Jurkat, Clone E6-1 (cell line): Measurements from ENCODE around the gene CCAR1.
"Not testable (repeated sequence)": the region's sequence is repeated elsewhere in the genome, so short reads cannot be mapped to it uniquely, and the experiment has no call there.

Source experiments
- DNase-seq: peaks from one replicate; pipeline ENCODE4 v3.0.0-alpha.2; 2011; ENCODE audit warnings: low read depth, low spot score
- H3K4me3 ChIP-seq: 2 replicates; pipeline ENCODE4 v1.5.1; 2011; ENCODE audit warnings: mild to moderate bottlenecking, low read length, control low read depth, moderate library complexity

The CCAR1 gene

DNA sequence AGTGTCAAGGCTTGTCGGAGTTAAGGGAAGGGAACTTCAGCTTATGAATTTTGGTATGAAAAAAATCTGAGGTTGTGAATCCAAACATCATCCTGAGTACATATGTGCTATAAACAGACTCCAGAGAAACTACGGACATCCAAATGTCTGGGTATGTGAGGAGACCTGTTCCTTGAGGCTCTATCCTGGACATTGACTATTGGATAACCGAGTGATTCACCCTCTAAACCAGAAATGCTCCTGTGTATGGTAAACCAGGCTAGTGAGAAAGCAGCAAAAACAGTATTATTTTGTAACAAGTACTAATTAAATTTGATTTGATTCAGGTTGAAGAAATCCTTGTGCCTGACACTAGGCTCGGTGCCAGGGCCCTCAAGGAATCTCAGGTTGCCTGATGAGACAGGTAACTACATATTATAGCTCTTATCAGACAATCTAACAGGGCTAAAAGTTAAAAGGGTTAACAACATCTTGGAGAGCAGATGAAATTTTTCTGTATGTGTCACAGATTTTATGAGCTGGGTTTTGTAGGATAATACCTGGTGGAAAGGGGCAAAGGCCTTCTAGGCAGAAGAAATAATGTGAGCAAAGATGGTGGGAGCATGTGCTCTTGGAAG is 95.9 kb downstream of the CCAR1 start:
- H3K4me3 ChIP-seq = no peak overlapping the region

DNA sequence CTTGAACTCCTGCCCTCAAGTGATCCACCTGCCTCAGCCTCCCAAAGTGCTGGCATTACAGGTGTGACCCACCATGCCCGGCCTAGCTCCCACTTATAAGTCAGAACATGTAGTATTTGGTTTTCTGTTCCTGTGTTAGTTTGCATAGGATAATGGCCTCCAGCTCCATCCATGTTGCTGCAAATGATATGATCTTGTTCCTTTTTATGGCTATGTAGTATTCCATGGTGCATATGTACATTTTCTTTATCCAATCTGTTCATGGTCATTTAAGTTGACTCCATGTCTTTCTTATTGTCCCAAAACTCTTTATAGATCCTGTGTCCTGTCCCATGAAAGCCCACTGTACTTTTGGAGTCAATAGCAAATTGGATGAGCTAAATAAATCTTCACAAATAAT is 99.3 kb downstream of the CCAR1 start:
- H3K4me3 ChIP-seq, DNase-seq: not testable (repeated sequence)

More for the DNA sequence above, 95.9 kb downstream of the CCAR1 start:
- DNase-seq = no peak

- not testable (repeated sequence) for DNase-seq, H3K4me3 ChIP-seq
Observed at GRCh38 chr10:68822626-68823025, 101.6 kb downstream of the CCAR1 start.

- H3K4me3 ChIP-seq = peak within 1 kb of the TSS; percentile 70
- peak; percentile 57 for DNase-seq
Observed at GRCh38 chr10:68826764-68827591, 105.9 kb downstream of the CCAR1 start, which contains the start of gene STOX1. Gene STOX1, plus strand, starts transcription at chr10:68827531. Its CDS starts 93 bp downstream, at chr10:68827624.

- peak overlapping the region; percentile 70; the same call in 1 of the 2 replicates for H3K4me3 ChIP-seq
- not testable (repeated sequence) for DNase-seq
Observed at GRCh38 chr10:68827592-68827959, 106.5 kb downstream of the CCAR1 start.

GRCh38 chr10:68828083-68828601 is 107.1 kb downstream of the CCAR1 start:
- DNase-seq = not testable (repeated sequence)
- peak overlapping the region; percentile 58 for H3K4me3 ChIP-seq

DNA sequence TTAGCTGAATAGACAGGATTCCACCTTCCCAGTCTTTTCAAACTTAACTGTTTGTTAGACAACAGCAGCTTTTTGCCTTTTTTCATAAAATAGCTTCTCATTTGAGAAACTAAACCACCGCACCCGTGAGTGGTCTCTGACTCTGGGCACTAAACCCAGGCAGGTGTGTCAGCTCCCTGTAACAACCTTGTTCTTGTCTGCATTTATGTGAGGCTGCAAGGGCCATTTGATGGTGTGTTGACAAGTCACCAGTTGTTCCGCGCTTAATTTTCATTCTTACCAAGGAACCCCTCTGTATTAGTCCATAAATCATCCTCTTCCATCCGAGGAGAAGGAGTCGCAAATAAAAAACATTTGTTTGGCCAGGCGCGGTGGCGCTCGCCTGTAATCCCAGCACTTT is 107.8 kb downstream of the CCAR1 start:
- DNase-seq = no peak
- peak overlapping the region; percentile 58 for H3K4me3 ChIP-seq

DNA sequence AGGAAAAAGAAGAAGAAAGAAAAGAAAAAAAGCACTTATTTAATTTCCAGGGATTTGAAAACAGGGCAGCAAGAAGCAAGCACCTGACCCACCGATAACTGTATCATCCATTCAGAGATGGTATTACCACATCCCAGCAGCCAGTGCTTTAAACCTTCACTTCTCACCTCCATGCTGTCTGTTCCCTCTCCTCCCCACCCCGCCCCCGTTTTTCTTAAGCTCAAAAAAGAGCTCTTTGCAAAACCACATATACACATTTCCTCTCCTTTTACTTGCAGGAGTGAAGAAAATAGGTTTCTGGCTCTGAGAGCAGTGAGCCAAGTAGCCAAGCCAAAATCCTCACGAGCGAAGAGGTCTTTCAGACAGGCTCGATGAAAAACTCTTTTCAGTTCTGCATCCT is 108.5 kb downstream of the CCAR1 start:
- peak; percentile 38 for DNase-seq

DNA sequence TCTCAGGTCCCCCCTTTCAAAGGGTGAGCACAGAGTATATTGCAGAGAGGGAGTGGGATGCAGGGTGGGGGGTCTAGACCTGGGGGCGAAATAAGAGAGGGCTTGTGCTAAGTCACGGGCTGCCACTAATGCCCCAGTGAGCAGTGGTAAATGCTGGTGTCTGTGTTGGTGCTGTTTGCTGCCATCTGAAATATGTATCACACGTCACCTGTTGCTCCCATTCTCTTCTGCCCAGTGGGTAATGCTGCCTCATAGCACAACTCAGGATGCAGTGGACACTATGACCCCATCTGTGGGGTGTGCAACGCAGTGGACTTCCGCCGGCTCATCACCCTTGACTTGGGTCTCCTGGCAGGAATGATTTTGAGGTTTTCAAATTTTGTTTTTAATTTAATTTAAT is 108.9 kb downstream of the CCAR1 start:
- DNase-seq = no peak
- no peak overlapping the region for H3K4me3 ChIP-seq

More for the DNA sequence above, 108.5 kb downstream of the CCAR1 start:
- no peak overlapping the region for H3K4me3 ChIP-seq

DNA sequence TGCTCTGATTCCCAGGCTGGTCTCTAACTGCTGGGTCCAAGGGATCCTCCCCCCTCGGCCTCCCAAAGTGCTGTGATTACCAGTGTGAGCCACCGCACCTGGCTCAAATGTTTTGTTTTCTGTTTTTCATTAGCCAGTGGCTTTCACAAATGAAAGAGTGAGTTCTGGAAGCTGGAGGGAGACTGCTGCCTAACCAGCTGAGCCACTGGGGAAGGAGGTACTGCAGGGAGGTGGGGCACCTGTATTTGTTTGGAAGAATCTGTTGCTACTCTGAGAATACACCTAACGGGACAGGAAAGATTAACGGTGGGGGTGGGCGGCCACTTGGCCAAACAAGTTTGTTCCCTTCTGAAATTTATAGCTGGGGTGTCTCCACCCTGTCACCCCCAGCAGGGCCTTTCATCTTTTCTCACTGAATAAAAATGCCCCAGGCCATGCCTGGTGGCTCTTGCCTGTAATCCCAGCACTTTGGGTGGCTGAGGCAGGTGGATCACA is 111.0 kb downstream of the CCAR1 start:
- DNase-seq = no peak
- H3K4me3 ChIP-seq = no peak overlapping the region

DNA sequence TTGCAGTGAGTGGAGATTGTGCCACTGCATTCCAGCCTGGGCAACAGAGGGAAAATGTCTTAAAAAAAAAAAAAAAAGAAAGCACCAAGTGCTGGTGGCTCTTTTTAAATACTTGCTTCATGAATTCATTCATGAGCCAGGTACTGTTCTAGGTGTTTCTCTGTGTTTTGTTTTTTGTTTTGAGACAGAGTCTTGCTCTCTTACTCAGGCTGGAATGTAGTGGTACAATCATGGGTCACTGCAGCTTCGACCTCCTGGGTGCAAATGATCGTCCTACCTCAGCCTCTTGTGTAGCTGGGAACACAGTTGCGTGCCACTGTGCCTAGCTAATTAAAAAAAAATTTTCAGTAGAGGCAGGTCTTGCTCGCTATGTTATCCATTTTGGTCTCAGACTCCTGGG is 111.6 kb downstream of the CCAR1 start:
- H3K4me3 ChIP-seq = no peak overlapping the region
- no peak for DNase-seq

- DNase-seq = no peak
- no peak overlapping the region for H3K4me3 ChIP-seq
Observed at GRCh38 chr10:68837626-68838322, 116.7 kb downstream of the CCAR1 start.

- not testable (repeated sequence) for H3K4me3 ChIP-seq, DNase-seq
Observed at GRCh38 chr10:68840650-68841049, 119.6 kb downstream of the CCAR1 start.
